AG04449 (cell line): ENCODE data around the gene PIGN.
A peak's percentile ranks its signal among the peaks of the same experiment; 100 is the strongest.

Source experiments
- CTCF ChIA-PET: fragments of 350-600 bp; formaldehyde crosslinking; extraction: SDS; loops from one replicate; lab custom pipeline; 2021; ENCODE audit warnings: antibody characterized with exemption; lab: Yijun Ruan, JAX
- POLR2A ChIA-PET: fragments of 400-600, 350-600 bp; formaldehyde crosslinking; extraction: SDS; loops from one replicate; lab custom pipeline; 2020; ENCODE audit warnings: antibody characterized with exemption, inconsistent platforms; lab: Yijun Ruan, JAX
- DNase-seq: peaks from one replicate; pipeline ENCODE4 v3.0.0-alpha.2; 2010; ENCODE audit warnings: low read depth, low spot score
- H3K4me3 ChIP-seq: 2 replicates; pipeline ENCODE4 v1.5.1; 2011; ENCODE audit warnings: low read depth, mild to moderate bottlenecking, control low read depth, low read length
- TF ChIP-seq, protein P1 (sequence below): IDR thresholded peaks from one replicate; pipeline ENCODE4 v1.5.1; 2011; ENCODE audit warnings: mild to moderate bottlenecking, moderate library complexity, low read length, control low read depth, inconsistent platforms; ENCODE audit not compliant: insufficient read depth; ENCODE audit errors: missing control alignments

The PIGN gene

GRCh38 chr18:61998957-61999356 lies 187.9 kb downstream of the PIGN start:
- TF ChIP-seq, protein P1, sequence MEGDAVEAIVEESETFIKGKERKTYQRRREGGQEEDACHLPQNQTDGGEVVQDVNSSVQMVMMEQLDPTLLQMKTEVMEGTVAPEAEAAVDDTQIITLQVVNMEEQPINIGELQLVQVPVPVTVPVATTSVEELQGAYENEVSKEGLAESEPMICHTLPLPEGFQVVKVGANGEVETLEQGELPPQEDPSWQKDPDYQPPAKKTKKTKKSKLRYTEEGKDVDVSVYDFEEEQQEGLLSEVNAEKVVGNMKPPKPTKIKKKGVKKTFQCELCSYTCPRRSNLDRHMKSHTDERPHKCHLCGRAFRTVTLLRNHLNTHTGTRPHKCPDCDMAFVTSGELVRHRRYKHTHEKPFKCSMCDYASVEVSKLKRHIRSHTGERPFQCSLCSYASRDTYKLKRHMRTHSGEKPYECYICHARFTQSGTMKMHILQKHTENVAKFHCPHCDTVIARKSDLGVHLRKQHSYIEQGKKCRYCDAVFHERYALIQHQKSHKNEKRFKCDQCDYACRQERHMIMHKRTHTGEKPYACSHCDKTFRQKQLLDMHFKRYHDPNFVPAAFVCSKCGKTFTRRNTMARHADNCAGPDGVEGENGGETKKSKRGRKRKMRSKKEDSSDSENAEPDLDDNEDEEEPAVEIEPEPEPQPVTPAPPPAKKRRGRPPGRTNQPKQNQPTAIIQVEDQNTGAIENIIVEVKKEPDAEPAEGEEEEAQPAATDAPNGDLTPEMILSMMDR: no peak
- ChIA-PET CTCF (interaction anchor here (1.0 kb wide), 1 partner anchor 417 kb away, joined by 6 read pairs; no protein-coding TSS in a partner anchor), POLR2A (interaction anchor here (0.6 to 1.3 kb wide), 4 partner anchors 29 to 50 kb away, joined by 3 to 5 read pairs (median 3); no protein-coding TSS in a partner anchor)
- no peak overlapping the region for H3K4me3 ChIP-seq
- peak; percentile 71 for DNase-seq

GRCh38 chr18:61998335-61998734 lies 188.5 kb downstream of the PIGN start:
- DNase-seq: no peak
- ChIA-PET CTCF (no interaction called here), POLR2A (interaction anchor here (0.6 to 1.3 kb wide), 4 partner anchors 29 to 50 kb away, joined by 3 to 5 read pairs (median 3); no protein-coding TSS in a partner anchor)
- TF ChIP-seq, protein P1: no peak
- H3K4me3 ChIP-seq: no peak overlapping the region

- no peak overlapping the region for H3K4me3 ChIP-seq
- ChIA-PET CTCF (no interaction called here), POLR2A (no interaction called here)
- TF ChIP-seq, protein P1: no peak
- no peak for DNase-seq
These were observed 191.2 kb downstream of the PIGN start for GRCh38 chr18:61995618-61996017.

DNA sequence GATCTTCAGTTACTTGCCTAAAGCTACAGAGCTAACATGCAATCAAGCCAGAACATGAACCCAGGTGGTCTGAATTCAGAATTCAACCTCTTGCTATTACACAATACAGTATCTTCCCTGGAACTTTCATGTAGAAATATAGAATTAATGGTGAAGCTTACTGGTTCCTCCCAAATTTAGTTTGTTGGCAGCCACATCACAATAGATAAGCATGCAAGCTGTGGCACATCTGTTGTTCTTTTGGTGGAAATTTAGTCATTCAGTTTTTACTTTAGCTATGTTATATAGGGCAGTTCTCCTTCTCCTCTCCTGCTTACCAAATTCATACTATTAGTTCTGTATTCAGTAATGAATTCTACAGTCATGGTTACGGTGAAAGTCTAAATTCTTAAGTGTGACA lies 193.0 kb downstream of the PIGN start:
- CTCF ChIA-PET: interaction anchor here (0.9 to 1.3 kb wide), 3 partner anchors 11 to 439 kb away, joined by 3 to 5 read pairs (median 3); no protein-coding TSS in a partner anchor
- no peak overlapping the region for H3K4me3 ChIP-seq
- TF ChIP-seq, protein P1: no peak
- no peak for DNase-seq
- POLR2A ChIA-PET: no interaction called here

- TF ChIP-seq, protein P1: no peak
- POLR2A ChIA-PET: no interaction called here
- peak; percentile 46 for DNase-seq
- no peak overlapping the region for H3K4me3 ChIP-seq
- CTCF ChIA-PET: interaction anchor here (0.9 kb wide), 1 partner anchor 411 kb away, joined by 3 read pairs; no protein-coding TSS in a partner anchor
These were observed 193.9 kb downstream of the PIGN start for GRCh38 chr18:61992923-61993322.

- POLR2A ChIA-PET: no interaction called here
- CTCF ChIA-PET: no interaction called here
- peak; percentile 60 for DNase-seq
These were observed 194.6 kb downstream of the PIGN start for GRCh38 chr18:61992285-61992684.

More at GRCh38 chr18:61992285-61992684, 194.6 kb downstream of the PIGN start:
- TF ChIP-seq, protein P1: no peak
- H3K4me3 ChIP-seq: no peak overlapping the region
